HEK293 (cell line): Measurements from ENCODE around the gene ACTG2.

ENCODE experiments used
- CTCF ChIA-PET: fragments of 350-600 bp; formaldehyde crosslinking; extraction: SDS; loops from one replicate; lab custom pipeline; 2021; ENCODE audit warnings: antibody characterized with exemption; lab: Yijun Ruan, JAX
- POLR2A ChIA-PET: fragments of 300-600 bp; formaldehyde crosslinking; extraction: SDS; loops from one replicate; lab custom pipeline; 2020; ENCODE audit warnings: antibody characterized with exemption, inconsistent platforms; lab: Yijun Ruan, JAX
- H3K27ac ChIP-seq: fragments of 200-500 bp; sonication (Bioruptor generic); 2 replicates; pipeline ENCODE4 v1.5.1; 2014; ENCODE audit warnings: low read depth, low read length, control low read depth, inconsistent platforms; ENCODE audit errors: extremely low read depth
- H3K36me3 ChIP-seq, 2 experiments: fragments of 200-500 bp in 1 of 2; sonication (Bioruptor generic) in 1 of 2; 1 replicate in 1 of 2; 2 replicates in 1 of 2; pipeline ENCODE4 v1.5.1; 2014 to 2017; ENCODE audit warnings: inconsistent platforms in 2 of 2, low read length in 2 of 2; ENCODE audit not compliant: control insufficient read depth in 2 of 2, insufficient read depth in 1 of 2
- H3K4me1 ChIP-seq: fragments of 200-500 bp; sonication (Bioruptor generic); 2 replicates; pipeline ENCODE4 v1.5.1; 2014; ENCODE audit warnings: mild to moderate bottlenecking, low read length, inconsistent platforms; ENCODE audit not compliant: control insufficient read depth, insufficient read depth
- H3K4me3 ChIP-seq: 2 replicates; pipeline ENCODE4 v1.5.1; 2011; ENCODE audit warnings: low read depth, mild to moderate bottlenecking, control low read depth, low read length, moderate library complexity
- H3K9me3 ChIP-seq: fragments of 200-500 bp; sonication (Bioruptor generic); 2 replicates; pipeline ENCODE4 v1.5.1; 2014; ENCODE audit warnings: low read depth, low read length, inconsistent platforms; ENCODE audit not compliant: control insufficient read depth, insufficient read depth
- IKZF3 ChIP-seq: fragments of 450-650 bp; IDR thresholded peaks from 2 replicates; pipeline ENCODE4 v1.5.0; 2018; ENCODE audit warnings: missing biosample characterization, mild to moderate bottlenecking, missing genetic modification characterization, moderate library complexity
- KLF1 ChIP-seq: fragments of 450-650 bp; formaldehyde crosslinking; IDR thresholded peaks from 2 replicates; pipeline ENCODE4 v1.5.1; 2016; ENCODE audit warnings: missing biosample characterization, missing genetic modification characterization
- KLF10 ChIP-seq: fragments of 450-650 bp; IDR thresholded peaks from 2 replicates; pipeline ENCODE4 v1.5.1; 2018; ENCODE audit warnings: missing biosample characterization, mild to moderate bottlenecking, missing genetic modification characterization
- KLF17 ChIP-seq: fragments of 450-650 bp; formaldehyde crosslinking; IDR thresholded peaks from 2 replicates; pipeline ENCODE4 v1.5.1; 2016; ENCODE audit warnings: missing biosample characterization, missing genetic modification characterization
- MYNN ChIP-seq: fragments of 450-650 bp; formaldehyde crosslinking; IDR thresholded peaks from 2 replicates; pipeline ENCODE4 v1.5.1; 2016; ENCODE audit warnings: missing biosample characterization, missing genetic modification characterization, borderline replicate concordance
- OVOL3 ChIP-seq: fragments of 450-650 bp; formaldehyde crosslinking; IDR thresholded peaks from 2 replicates; pipeline ENCODE4 v1.5.1; 2016; ENCODE audit warnings: missing biosample characterization, missing genetic modification characterization
- REPIN1 ChIP-seq: fragments of 450-650 bp; formaldehyde crosslinking; IDR thresholded peaks from 2 replicates; pipeline ENCODE4 v1.5.1; 2017; ENCODE audit warnings: missing biosample characterization, missing genetic modification characterization, low read depth
- ZFP37 ChIP-seq: fragments of 450-650 bp; formaldehyde crosslinking; IDR thresholded peaks from 2 replicates; pipeline ENCODE4 v1.5.1; 2016; ENCODE audit warnings: missing biosample characterization, missing genetic modification characterization
- ZNF202 ChIP-seq: fragments of 450-650 bp; formaldehyde crosslinking; IDR thresholded peaks from 2 replicates; pipeline ENCODE4 v1.5.1; 2016; ENCODE audit warnings: missing biosample characterization, missing genetic modification characterization, borderline replicate concordance
- ZNF433 ChIP-seq: fragments of 450-650 bp; formaldehyde crosslinking; IDR thresholded peaks from 2 replicates; pipeline ENCODE4 v1.5.1; 2016; ENCODE audit warnings: missing biosample characterization, missing genetic modification characterization, low read depth
- ZNF488 ChIP-seq: fragments of 450-650 bp; formaldehyde crosslinking; IDR thresholded peaks from 2 replicates; pipeline ENCODE4 v1.5.1; 2016; ENCODE audit warnings: missing biosample characterization, missing genetic modification characterization
- ZNF510 ChIP-seq: fragments of 450-650 bp; formaldehyde crosslinking; IDR thresholded peaks from 2 replicates; pipeline ENCODE4 v1.5.1; 2018; ENCODE audit warnings: mild to moderate bottlenecking, missing genetic modification characterization, missing biosample characterization; ENCODE audit not compliant: insufficient replicate concordance
- ZNF561 ChIP-seq: fragments of 450-650 bp; IDR thresholded peaks from 2 replicates; pipeline ENCODE4 v1.5.1; 2018; ENCODE audit warnings: missing biosample characterization, missing genetic modification characterization, borderline replicate concordance
- ZNF639 ChIP-seq: fragments of 450-650 bp; formaldehyde crosslinking; IDR thresholded peaks from 2 replicates; pipeline ENCODE4 v1.5.1; 2016; ENCODE audit warnings: missing biosample characterization, missing genetic modification characterization
- ZNF76 ChIP-seq: fragments of 450-650 bp; formaldehyde crosslinking; IDR thresholded peaks from 2 replicates; pipeline ENCODE4; 2016; ENCODE audit warnings: low read depth, missing biosample characterization, missing genetic modification characterization, borderline replicate concordance
- TF ChIP-seq, protein P1 (sequence below): fragments of 450-650 bp; formaldehyde crosslinking; IDR thresholded peaks from 2 replicates; pipeline ENCODE4 v1.5.1; 2016; ENCODE audit warnings: missing biosample characterization, missing genetic modification characterization, low read depth
- TF ChIP-seq, protein P2 (sequence below): fragments of 450-650 bp; formaldehyde crosslinking; IDR thresholded peaks from 2 replicates; pipeline ENCODE4 v1.5.1; 2016; ENCODE audit warnings: missing biosample characterization, missing genetic modification characterization
- TF ChIP-seq, protein P3 (sequence below): sonication (generic); formaldehyde crosslinking; IDR thresholded peaks from 2 replicates; pipeline ENCODE4 v1.8.1; 2022; ENCODE audit warnings: mild to moderate bottlenecking, moderate library complexity, missing genetic modification reagents
- TF ChIP-seq, protein P4 (sequence below): fragments of 450-650 bp; formaldehyde crosslinking; IDR thresholded peaks from 2 replicates; pipeline ENCODE4 v1.5.0; 2017; ENCODE audit warnings: missing biosample characterization, missing genetic modification characterization, borderline replicate concordance

ACTG2 gene

GRCh38 chr2:73862987-73863386, 29.8 kb upstream of the ACTG2 start:
- no peak for TF ChIP-seq ZNF639
- TF ChIP-seq ZNF433, result no peak
- TF ChIP-seq KLF17 (tag by site-specific recombination), result no peak
- TF ChIP-seq ZNF202, result no peak
- no peak for TF ChIP-seq KLF10 (tag by site-specific recombination)
- no peak for TF ChIP-seq ZNF510 (tag by site-specific recombination)
- TF ChIP-seq, protein P1, sequence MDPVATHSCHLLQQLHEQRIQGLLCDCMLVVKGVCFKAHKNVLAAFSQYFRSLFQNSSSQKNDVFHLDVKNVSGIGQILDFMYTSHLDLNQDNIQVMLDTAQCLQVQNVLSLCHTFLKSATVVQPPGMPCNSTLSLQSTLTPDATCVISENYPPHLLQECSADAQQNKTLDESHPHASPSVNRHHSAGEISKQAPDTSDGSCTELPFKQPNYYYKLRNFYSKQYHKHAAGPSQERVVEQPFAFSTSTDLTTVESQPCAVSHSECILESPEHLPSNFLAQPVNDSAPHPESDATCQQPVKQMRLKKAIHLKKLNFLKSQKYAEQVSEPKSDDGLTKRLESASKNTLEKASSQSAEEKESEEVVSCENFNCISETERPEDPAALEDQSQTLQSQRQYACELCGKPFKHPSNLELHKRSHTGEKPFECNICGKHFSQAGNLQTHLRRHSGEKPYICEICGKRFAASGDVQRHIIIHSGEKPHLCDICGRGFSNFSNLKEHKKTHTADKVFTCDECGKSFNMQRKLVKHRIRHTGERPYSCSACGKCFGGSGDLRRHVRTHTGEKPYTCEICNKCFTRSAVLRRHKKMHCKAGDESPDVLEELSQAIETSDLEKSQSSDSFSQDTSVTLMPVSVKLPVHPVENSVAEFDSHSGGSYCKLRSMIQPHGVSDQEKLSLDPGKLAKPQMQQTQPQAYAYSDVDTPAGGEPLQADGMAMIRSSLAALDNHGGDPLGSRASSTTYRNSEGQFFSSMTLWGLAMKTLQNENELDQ (tag by site-specific recombination), result no peak
- TF ChIP-seq, protein P2, sequence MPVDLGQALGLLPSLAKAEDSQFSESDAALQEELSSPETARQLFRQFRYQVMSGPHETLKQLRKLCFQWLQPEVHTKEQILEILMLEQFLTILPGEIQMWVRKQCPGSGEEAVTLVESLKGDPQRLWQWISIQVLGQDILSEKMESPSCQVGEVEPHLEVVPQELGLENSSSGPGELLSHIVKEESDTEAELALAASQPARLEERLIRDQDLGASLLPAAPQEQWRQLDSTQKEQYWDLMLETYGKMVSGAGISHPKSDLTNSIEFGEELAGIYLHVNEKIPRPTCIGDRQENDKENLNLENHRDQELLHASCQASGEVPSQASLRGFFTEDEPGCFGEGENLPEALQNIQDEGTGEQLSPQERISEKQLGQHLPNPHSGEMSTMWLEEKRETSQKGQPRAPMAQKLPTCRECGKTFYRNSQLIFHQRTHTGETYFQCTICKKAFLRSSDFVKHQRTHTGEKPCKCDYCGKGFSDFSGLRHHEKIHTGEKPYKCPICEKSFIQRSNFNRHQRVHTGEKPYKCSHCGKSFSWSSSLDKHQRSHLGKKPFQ (tag by site-specific recombination), result no peak
- no peak for TF ChIP-seq ZFP37 (tag by site-specific recombination)
- TF ChIP-seq IKZF3 (tag by site-specific recombination), result no peak
- TF ChIP-seq ZNF76, result no peak
- TF ChIP-seq KLF1 (tag by site-specific recombination), result no peak
- TF ChIP-seq, protein P3, sequence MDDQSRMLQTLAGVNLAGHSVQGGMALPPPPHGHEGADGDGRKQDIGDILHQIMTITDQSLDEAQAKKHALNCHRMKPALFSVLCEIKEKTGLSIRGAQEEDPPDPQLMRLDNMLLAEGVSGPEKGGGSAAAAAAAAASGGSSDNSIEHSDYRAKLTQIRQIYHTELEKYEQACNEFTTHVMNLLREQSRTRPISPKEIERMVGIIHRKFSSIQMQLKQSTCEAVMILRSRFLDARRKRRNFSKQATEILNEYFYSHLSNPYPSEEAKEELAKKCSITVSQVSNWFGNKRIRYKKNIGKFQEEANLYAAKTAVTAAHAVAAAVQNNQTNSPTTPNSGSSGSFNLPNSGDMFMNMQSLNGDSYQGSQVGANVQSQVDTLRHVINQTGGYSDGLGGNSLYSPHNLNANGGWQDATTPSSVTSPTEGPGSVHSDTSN (CRISPR knock-in tag), result no peak
- no peak for TF ChIP-seq ZNF488 (tag by site-specific recombination)
- TF ChIP-seq, protein P4, sequence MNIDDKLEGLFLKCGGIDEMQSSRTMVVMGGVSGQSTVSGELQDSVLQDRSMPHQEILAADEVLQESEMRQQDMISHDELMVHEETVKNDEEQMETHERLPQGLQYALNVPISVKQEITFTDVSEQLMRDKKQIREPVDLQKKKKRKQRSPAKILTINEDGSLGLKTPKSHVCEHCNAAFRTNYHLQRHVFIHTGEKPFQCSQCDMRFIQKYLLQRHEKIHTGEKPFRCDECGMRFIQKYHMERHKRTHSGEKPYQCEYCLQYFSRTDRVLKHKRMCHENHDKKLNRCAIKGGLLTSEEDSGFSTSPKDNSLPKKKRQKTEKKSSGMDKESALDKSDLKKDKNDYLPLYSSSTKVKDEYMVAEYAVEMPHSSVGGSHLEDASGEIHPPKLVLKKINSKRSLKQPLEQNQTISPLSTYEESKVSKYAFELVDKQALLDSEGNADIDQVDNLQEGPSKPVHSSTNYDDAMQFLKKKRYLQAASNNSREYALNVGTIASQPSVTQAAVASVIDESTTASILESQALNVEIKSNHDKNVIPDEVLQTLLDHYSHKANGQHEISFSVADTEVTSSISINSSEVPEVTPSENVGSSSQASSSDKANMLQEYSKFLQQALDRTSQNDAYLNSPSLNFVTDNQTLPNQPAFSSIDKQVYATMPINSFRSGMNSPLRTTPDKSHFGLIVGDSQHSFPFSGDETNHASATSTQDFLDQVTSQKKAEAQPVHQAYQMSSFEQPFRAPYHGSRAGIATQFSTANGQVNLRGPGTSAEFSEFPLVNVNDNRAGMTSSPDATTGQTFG (tag by site-specific recombination), result no peak
- no peak for TF ChIP-seq ZNF561 (tag by site-specific recombination)
- TF ChIP-seq MYNN (tag by site-specific recombination), result no peak
- no peak for TF ChIP-seq REPIN1 (tag by site-specific recombination)
- TF ChIP-seq OVOL3 (tag by site-specific recombination), result no peak
- TF ChIP-seq, all 188 proteins: peak for 0
- Histone ChIP-seq H3K4me1 (no peaks in the 10 kb centered on the region), H3K27ac (no peak overlapping the region), H3K36me3 (peaks cover 52 to 84% of the 10 kb centered on the region in 2 experiments), H3K9me3 (no peaks in the 10 kb centered on the region), H3K4me3 (no peak overlapping the region)
- ChIA-PET POLR2A (no interaction called here), CTCF (no interaction called here)
